K562 (cell line): ENCODE measurements around the gene LAG3. TPM values are rescaled to one million over a fixed set of nuclear protein-coding genes. Genes with fewer than 3 reads are reported as not detected.

ENCODE experiments used
- ATAC-seq: fragments of 200-7000 bp; cut with Tn5 transposase; 3 replicates; pipeline ENCODE4 v1.9.1; 2020; ENCODE audit warnings: moderate library complexity
- BruUV-seq: library from RNA; stranded (reverse); fragments of 400-500 nt; replicated peaks from 2 replicates; lab custom pipeline; 2021; lab: Mats Ljungman, UMichigan
- CTCF ChIA-PET: fragments of 300-600 bp; formaldehyde crosslinking; extraction: SDS; loops from one replicate; lab custom pipeline; 2021; ENCODE audit warnings: low intra/inter-chr PET ratio; lab: Yijun Ruan, JAX
- POLR2A ChIA-PET: fragments of 300-600, 350-650 bp; sonication (Branson Sonifier 250); formaldehyde crosslinking; extraction: SDS; loops from one replicate; lab custom pipeline; 2021; ENCODE audit warnings: antibody characterized with exemption, inconsistent platforms; lab: Yijun Ruan, JAX
- DNase-seq, 4 experiments: peaks; one replicate each; pipeline versions ENCODE4 v3.0.0 to v3.0.0-alpha.2; 2011 to 2018; ENCODE audit warnings: low spot score in 3 of 4, mixed read lengths in 3 of 4; ENCODE audit errors: extremely low read depth in 1 of 4
- FAIRE-seq: peaks from 2 replicates; lab custom pipeline; 2011; peaks lifted over from hg19 to GRCh38; lab: Jason Lieb, UNC
- H2AFZ ChIP-seq: 2 replicates; pipeline ENCODE4 v1.6.0; 2011; ENCODE audit warnings: low read depth, low read length, control low read depth, inconsistent platforms
- H3K27ac ChIP-seq: fragments of 200-600 bp; 3 replicates; pipeline ENCODE4 v1.8.0; 2011; ENCODE audit warnings: low read depth, mild to moderate bottlenecking, control low read depth, inconsistent platforms, low read length, moderate library complexity, mixed read lengths; ENCODE audit errors: extremely low read depth
- H3K27me3 ChIP-seq, 2 experiments: fragments of 300-600 bp in 1 of 2; 2 replicates in 1 of 2; 3 replicates in 1 of 2; pipeline versions ENCODE4 v1.6.0 to v1.8.0; 2011; ENCODE audit warnings: inconsistent platforms in 2 of 2, low read length in 2 of 2, mild to moderate bottlenecking in 1 of 2, mixed read lengths in 1 of 2, moderate library complexity in 1 of 2; ENCODE audit not compliant: control insufficient read depth in 2 of 2, insufficient read depth in 2 of 2
- H3K36me3 ChIP-seq: fragments of 300-600 bp; 3 replicates; pipeline ENCODE4 v1.8.0; 2011; ENCODE audit warnings: mild to moderate bottlenecking, low read length, inconsistent platforms; ENCODE audit not compliant: control insufficient read depth, insufficient read depth
- H3K4me1 ChIP-seq, 2 experiments: fragments of 200-600 bp in 1 of 2; replicated peaks in 1 of 2; 2 replicates in 1 of 2; 3 replicates in 1 of 2; pipeline versions ENCODE4 v1.5.1 to v1.8.0; 2011; ENCODE audit warnings: inconsistent platforms in 2 of 2, low read length in 2 of 2, mild to moderate bottlenecking in 1 of 2, mixed read lengths in 1 of 2, moderate library complexity in 1 of 2; ENCODE audit not compliant: control insufficient read depth in 2 of 2, insufficient read depth in 2 of 2
- H3K4me2 ChIP-seq: 2 replicates; pipeline ENCODE4 v1.6.1; 2011; ENCODE audit warnings: low read length, control low read depth, inconsistent platforms, mixed read lengths; ENCODE audit not compliant: insufficient read depth
- H3K4me3 ChIP-seq: fragments of 200-600 bp; sonication (generic), shearing (Covaris generic); 2 replicates; pipeline ENCODE4 v1.5.1; 2016; ENCODE audit warnings: control low read depth, inconsistent platforms
- H3K79me2 ChIP-seq: fragments of 200-600 bp; 3 replicates; pipeline ENCODE4 v1.8.0; 2011; ENCODE audit warnings: low read length, inconsistent platforms; ENCODE audit not compliant: control insufficient read depth, insufficient read depth
- H3K9ac ChIP-seq, 2 experiments: 2 replicates each; pipeline versions ENCODE4 v1.6.0 to v1.6.1; 2011; ENCODE audit warnings: low read depth in 2 of 2, low read length in 2 of 2, control low read depth in 1 of 2, inconsistent platforms in 1 of 2, mild to moderate bottlenecking in 1 of 2, mixed read lengths in 1 of 2; ENCODE audit not compliant: insufficient read depth in 1 of 2
- H3K9me1 ChIP-seq: one replicate; pipeline ENCODE4 v1.6.0; 2011; ENCODE audit warnings: inconsistent platforms, mild to moderate bottlenecking, low read length, moderate library complexity; ENCODE audit not compliant: control insufficient read depth, insufficient read depth
- H3K9me3 ChIP-seq: replicated peaks from 2 replicates; pipeline ENCODE4 v1.5.1; 2011; ENCODE audit warnings: low read depth, low read length, inconsistent platforms; ENCODE audit not compliant: control insufficient read depth, insufficient read depth
- H4K20me1 ChIP-seq: replicated peaks from 2 replicates; pipeline ENCODE4 v1.6.1; 2011; ENCODE audit warnings: low read length, inconsistent platforms, mixed read lengths; ENCODE audit not compliant: control insufficient read depth, insufficient read depth
- ARID1B ChIP-seq: fragments of 450-650 bp; IDR thresholded peaks from 2 replicates; pipeline ENCODE4 v1.6.1; 2016; ENCODE audit warnings: antibody characterized with exemption, mild to moderate bottlenecking, inconsistent platforms
- CSDE1 ChIP-seq, 2 experiments: fragments of 450-650 bp; IDR thresholded peaks; 2 replicates each; pipeline ENCODE4 v1.6.1; 2016; ENCODE audit warnings: mild to moderate bottlenecking in 1 of 2
- CTBP1 ChIP-seq: fragments of 450-650 bp; IDR thresholded peaks from 2 replicates; pipeline ENCODE4 v1.6.1; 2016; ENCODE audit warnings: borderline replicate concordance
- GATA2 ChIP-seq: sonication (generic); formaldehyde crosslinking; IDR thresholded peaks from 2 replicates; pipeline ENCODE4 v1.4.0; 2020; ENCODE audit warnings: mild to moderate bottlenecking, missing genetic modification reagents
- GATAD2B ChIP-seq: fragments of 450-650 bp; IDR thresholded peaks from 2 replicates; pipeline ENCODE4 v1.6.1; 2017; ENCODE audit warnings: mild to moderate bottlenecking, borderline replicate concordance
- ILK ChIP-seq: fragments of 450-650 bp; IDR thresholded peaks from 2 replicates; pipeline ENCODE4 v1.6.1; 2016; ENCODE audit warnings: missing genetic modification characterization, low read depth, mild to moderate bottlenecking, missing compliant biosample characterization, moderate library complexity, borderline replicate concordance
- MTA1 ChIP-seq: fragments of 450-650 bp; IDR thresholded peaks from 2 replicates; pipeline ENCODE4 v1.6.1; 2017; ENCODE audit warnings: borderline replicate concordance
- RBM22 ChIP-seq: fragments of 200-400 bp; formaldehyde crosslinking; IDR thresholded peaks from 2 replicates; pipeline ENCODE4 v1.6.1; 2018; ENCODE audit warnings: low read length, low read depth; ENCODE audit not compliant: poor library complexity, severe bottlenecking
- SNAPC5 ChIP-seq: fragments of 250-450 bp; sonication (Bioruptor Pico); IDR thresholded peaks from 2 replicates; pipeline ENCODE4 v1.8.0; 2021; ENCODE audit warnings: moderate library complexity, mild to moderate bottlenecking, inconsistent platforms
- TCF15 ChIP-seq: fragments of 250-450 bp; sonication (Bioruptor Pico); IDR thresholded peaks from 2 replicates; pipeline ENCODE4 v1.8.0; 2022; ENCODE audit warnings: moderate library complexity, mild to moderate bottlenecking, inconsistent platforms
- ZFX ChIP-seq: sonication (generic); formaldehyde crosslinking; IDR thresholded peaks from 2 replicates; pipeline ENCODE4 v1.8.0; 2022; ENCODE audit warnings: mild to moderate bottlenecking, missing genetic modification reagents, moderate library complexity
- ZNF395 ChIP-seq: fragments of 200-800 bp; sonication (Bioruptor generic); IDR thresholded peaks from 2 replicates; pipeline ENCODE4 v1.6.1; 2017; ENCODE audit warnings: missing genetic modification characterization, missing compliant biosample characterization
- WGBS: fragments of 100-300 bp; shearing (Covaris generic); methylation state at CpG from one replicate; pipeline ENCODE4 v1.1.6; 2016; ENCODE audit warnings: low coverage, mixed read lengths; ENCODE audit not compliant: insufficient coverage; ENCODE audit errors: missing lambda C conversion rate; 5-methylcytosine and 5-hydroxymethylcytosine counted together
- in situ Hi-C: fragments of 300-500 bp; cut with MboI; formaldehyde crosslinking; loops from 4 replicates; pipeline ENCODE4 v1.15.0; 2018; ENCODE audit warnings: inconsistent platforms, mixed read lengths
- intact Hi-C: fragments of 100-400 bp; cut with micrococcal nuclease; formaldehyde crosslinking; loops from 2 replicates; pipeline ENCODE4 v1.14.2; 2022
- polyA plus RNA-seq, 8 experiments: library from polyadenylated mRNA; depleted of rRNA in 4 of 8; stranded (reverse) in 5 of 8; unstranded in 3 of 8; fragments of >200 nt; fragmentation: Nextera tagmentation in 2 of 8; fragmentation: Illumina TruSeq in 1 of 8; extraction: Ambion mirVana in 2 of 8; extraction: Trizol in 1 of 8; gene quantifications; 2 replicates each; pipeline versions ENCODE4 v1.2.1 to v1.2.3, GENCODE V29; 2011 to 2014; ENCODE audit warnings: inconsistent platforms in 1 of 8, missing spikeins in 1 of 8
- total RNA-seq, 7 experiments: library from RNA; depleted of rRNA in 6 of 7; stranded (reverse); fragments of >200 nt in 6 of 7; fragmentation: Illumina TruSeq in 2 of 7; extraction: Trizol in 2 of 7; gene quantifications; 2 replicates each; pipeline versions ENCODE4 v1.2.1 to v1.2.3, GENCODE V29; 2011 to 2021; ENCODE audit warnings: low replicate concordance in 1 of 7

The LAG3 gene
- total and polyA plus RNA-seq, 9 of the 15 experiments (the other 6 are each of a cell fraction or from before 2014, with no cell fraction given), result 0.07 to 0.66 (median 0.09) TPM; not detected in 1

GRCh38 chr12:6792522-6793201, 20.3 kb downstream of the LAG3 start:
- no peak overlapping the region for H3K4me2 ChIP-seq
- no peaks in the 10 kb centered on the region for H3K27me3 ChIP-seq
- intact Hi-C loops (no loop called here), in situ Hi-C loops (no loop called here)
- ATAC-seq (no peak; the same call in 1 of the 3 replicates), FAIRE-seq (no peak), DNase-seq (no peak)
- no TSS peak for BruUV-seq
- no peak overlapping the region for H3K4me3 ChIP-seq
- H3K9me1 ChIP-seq, result no peaks in the 10 kb centered on the region
- no peak overlapping the region for H3K27ac ChIP-seq
- no peak overlapping the region; a peak in 1 of 4 replicates for H3K9ac ChIP-seq
- WGBS, result 71% methylated on average over 5 of the region's 12 CpGs
- peak overlapping the region; percentile 59; the same call in 1 of the 2 replicates for H2AFZ ChIP-seq
- CTCF ChIA-PET, result no interaction called here
- no peaks in the 10 kb centered on the region for H4K20me1 ChIP-seq
- POLR2A ChIA-PET, result interaction anchor here (0.6 to 1.2 kb wide), 5 partner anchors 23 to 179 kb away, joined by 3 to 4 read pairs (median 3); partner anchors contain the start of genes C12orf57 and RNU7-1
- peaks cover 0 to 11% of the 10 kb centered on the region in 2 experiments; a peak in 2 of 5 replicates for H3K4me1 ChIP-seq
- no peaks in the 10 kb centered on the region for H3K79me2 ChIP-seq
- no peaks in the 10 kb centered on the region for H3K9me3 ChIP-seq
- no peaks in the 10 kb centered on the region for H3K36me3 ChIP-seq
- TF ChIP-seq CSDE1 (IDR thresholded peaks at IDR 0.05), result no peak

GRCh38 chr12:6795088-6795487, 22.8 kb downstream of the LAG3 start:
- ATAC-seq (no peak), DNase-seq (no peak), FAIRE-seq (no peak)
- in situ Hi-C loops (no loop called here), intact Hi-C loops (no loop called here)
- POLR2A ChIA-PET, result interaction anchor here (0.5 to 0.6 kb wide), 2 partner anchors 23 to 26 kb away, joined by 3 read pairs; no protein-coding TSS in a partner anchor
- Histone ChIP-seq H3K27me3 (no peaks in the 10 kb centered on the region), H2AFZ (no peak overlapping the region), H3K4me1 (peaks cover 0 to 7% of the 10 kb centered on the region in 2 experiments; a peak in 2 of 5 replicates), H3K9ac (no peak overlapping the region), H3K4me2 (no peak overlapping the region), H3K9me1 (no peaks in the 10 kb centered on the region), H3K27ac (no peak overlapping the region), H3K36me3 (no peaks in the 10 kb centered on the region), H3K4me3 (no peak overlapping the region), H3K9me3 (no peaks in the 10 kb centered on the region), H3K79me2 (no peaks in the 10 kb centered on the region), H4K20me1 (no peaks in the 10 kb centered on the region)
- CTCF ChIA-PET, result no interaction called here
- 7% methylated on average over 2 of the region's 2 CpGs for whole genome bisulfite sequencing
- BruUV-seq, result no TSS peak
- TF ChIP-seq ARID1B (0 out of 2 replicates have a peak, but pooled peaks have one; percentile 10), GATA2 (CRISPR knock-in tag) (peak; percentile 93), GATAD2B (peak; percentile 96), TCF15 (CRISPR knock-in tag) (no peak), CTBP1 (peak; percentile 32; the same call in 1 of the 2 replicates), MTA1 (peak; percentile 94), RBM22 (no peak), SNAPC5 (no peak), ILK (tag) (no peak), ZNF395 (CRISPR knock-in tag) (no peak), ZFX (CRISPR knock-in tag) (no peak)
